ENCODE measurements around the gene RBMS2. TPM values are rescaled to one million over a fixed set of nuclear protein-coding genes. Genes with fewer than 3 reads are reported as not detected.
A peak's percentile ranks its signal among the peaks of the same experiment; 100 is the strongest.

Gene RBMS2
- total and polyA plus RNA-seq, 10 of the 15 experiments (the other 5 are each of a cell fraction or from before 2014, with no cell fraction given): 0.56 to 7.1 (median 2.4) TPM

GRCh38 chr12:56634837-56635791 is 113.5 kb downstream of the RBMS2 start (continued):
- no peak for TF ChIP-seq CUX1 (IDR thresholded peaks at IDR 0.05; ENCODE audit: insufficient replicate concordance, low read depth, low read length)
- TF ChIP-seq SUPT20H (IDR thresholded peaks at IDR 0.05; ENCODE audit: borderline replicate concordance, control insufficient read depth, low read depth, low read length): no peak
- 0 out of 2 replicates have a peak, but pooled peaks have one; percentile 15 for TF ChIP-seq RAD21 (IDR thresholded peaks at IDR 0.05; ENCODE audit: insufficient read depth, low read depth, low read length)
- peak; percentile 85 for TF ChIP-seq TCF3 (IDR thresholded peaks at IDR 0.05; ENCODE audit: borderline replicate concordance, insufficient read depth, low read depth, low read length)
- no peak for TF ChIP-seq E2F8 (IDR thresholded peaks at IDR 0.05; ENCODE audit: low read depth, partially characterized antibody)
- peak; percentile 38 for TF ChIP-seq RELA (IDR thresholded peaks at IDR 0.05; ENCODE audit: borderline replicate concordance, partially characterized antibody)
- TF ChIP-seq HCFC1 (IDR thresholded peaks at IDR 0.05; ENCODE audit: low read length): 0 out of 2 replicates have a peak, but pooled peaks have one; percentile 19
- TF ChIP-seq TBL1XR1 (IDR thresholded peaks at IDR 0.05; ENCODE audit: low read depth, low read length): no peak
- TF ChIP-seq CHD4 (IDR thresholded peaks at IDR 0.05): no peak
- TF ChIP-seq PAX5 (IDR thresholded peaks at IDR 0.05; ENCODE audit: borderline replicate concordance, low read depth, low read length): 0 out of 2 replicates have a peak, but pooled peaks have one; percentile 35
- TF ChIP-seq CBX5 (IDR thresholded peaks at IDR 0.05; ENCODE audit: low read depth): no peak
- TF ChIP-seq ETV6 (conservative IDR thresholded peaks at IDR 0.05 in 1 of 2, IDR thresholded peaks at IDR 0.05 in 1 of 2; ENCODE audit: borderline replicate concordance in 1 of 2, low read depth in 1 of 2): 0 out of 4 replicates have a peak, but pooled peaks of 1 of the 2 experiments have one; percentile 16
- TF ChIP-seq NBN (IDR thresholded peaks at IDR 0.05): peak; percentile 73
- peak; percentile 55; the same call in 1 of the 2 replicates for TF ChIP-seq TCF12 (IDR thresholded peaks at IDR 0.05; ENCODE audit: low read depth, low read length)
- TF ChIP-seq PAX8 (IDR thresholded peaks at IDR 0.05): no peak
- peak; percentile 73 for TF ChIP-seq POLR2AphosphoS5 (IDR thresholded peaks at IDR 0.05; ENCODE audit: low read length)
- TF ChIP-seq IKZF2 (IDR thresholded peaks at IDR 0.05): peak; percentile 53 to 69
- peak; percentile 51; the same call in 1 of the 2 replicates for TF ChIP-seq HDGF (IDR thresholded peaks at IDR 0.05)
- TF ChIP-seq, protein P1, sequence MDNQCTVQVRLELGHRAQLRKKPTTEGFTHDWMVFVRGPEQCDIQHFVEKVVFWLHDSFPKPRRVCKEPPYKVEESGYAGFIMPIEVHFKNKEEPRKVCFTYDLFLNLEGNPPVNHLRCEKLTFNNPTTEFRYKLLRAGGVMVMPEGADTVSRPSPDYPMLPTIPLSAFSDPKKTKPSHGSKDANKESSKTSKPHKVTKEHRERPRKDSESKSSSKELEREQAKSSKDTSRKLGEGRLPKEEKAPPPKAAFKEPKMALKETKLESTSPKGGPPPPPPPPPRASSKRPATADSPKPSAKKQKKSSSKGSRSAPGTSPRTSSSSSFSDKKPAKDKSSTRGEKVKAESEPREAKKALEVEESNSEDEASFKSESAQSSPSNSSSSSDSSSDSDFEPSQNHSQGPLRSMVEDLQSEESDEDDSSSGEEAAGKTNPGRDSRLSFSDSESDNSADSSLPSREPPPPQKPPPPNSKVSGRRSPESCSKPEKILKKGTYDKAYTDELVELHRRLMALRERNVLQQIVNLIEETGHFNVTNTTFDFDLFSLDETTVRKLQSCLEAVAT (IDR thresholded peaks at IDR 0.05): peak; percentile 19; the same call in 1 of the 2 replicates
- 0 out of 2 replicates have a peak, but pooled peaks have one; percentile 2 for TF ChIP-seq MXI1 (IDR thresholded peaks at IDR 0.05; ENCODE audit: low read depth, low read length)
